ENCODE measurements around the gene DGKI.

DNA sequence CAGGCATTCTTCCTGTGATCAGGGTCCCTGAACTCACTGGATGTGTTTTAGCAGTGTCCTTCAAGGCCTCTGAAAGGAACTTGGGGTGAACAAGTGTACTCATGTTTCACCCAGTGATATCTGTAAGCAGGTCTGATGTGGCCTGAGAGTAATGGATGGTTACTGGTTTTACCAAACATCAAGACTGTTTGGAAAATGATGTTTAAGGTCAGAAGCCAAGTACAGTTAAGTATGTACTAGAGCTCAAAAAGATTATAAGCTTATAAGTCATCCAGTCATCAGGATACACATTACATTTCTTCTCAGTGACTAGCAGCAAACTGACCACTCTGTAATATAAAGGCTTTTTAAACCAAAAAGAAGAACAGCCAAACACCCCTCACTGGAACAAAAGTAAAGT lies 423.5 kb downstream of the DGKI start:
- TF ChIP-seq, protein P1, sequence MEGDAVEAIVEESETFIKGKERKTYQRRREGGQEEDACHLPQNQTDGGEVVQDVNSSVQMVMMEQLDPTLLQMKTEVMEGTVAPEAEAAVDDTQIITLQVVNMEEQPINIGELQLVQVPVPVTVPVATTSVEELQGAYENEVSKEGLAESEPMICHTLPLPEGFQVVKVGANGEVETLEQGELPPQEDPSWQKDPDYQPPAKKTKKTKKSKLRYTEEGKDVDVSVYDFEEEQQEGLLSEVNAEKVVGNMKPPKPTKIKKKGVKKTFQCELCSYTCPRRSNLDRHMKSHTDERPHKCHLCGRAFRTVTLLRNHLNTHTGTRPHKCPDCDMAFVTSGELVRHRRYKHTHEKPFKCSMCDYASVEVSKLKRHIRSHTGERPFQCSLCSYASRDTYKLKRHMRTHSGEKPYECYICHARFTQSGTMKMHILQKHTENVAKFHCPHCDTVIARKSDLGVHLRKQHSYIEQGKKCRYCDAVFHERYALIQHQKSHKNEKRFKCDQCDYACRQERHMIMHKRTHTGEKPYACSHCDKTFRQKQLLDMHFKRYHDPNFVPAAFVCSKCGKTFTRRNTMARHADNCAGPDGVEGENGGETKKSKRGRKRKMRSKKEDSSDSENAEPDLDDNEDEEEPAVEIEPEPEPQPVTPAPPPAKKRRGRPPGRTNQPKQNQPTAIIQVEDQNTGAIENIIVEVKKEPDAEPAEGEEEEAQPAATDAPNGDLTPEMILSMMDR (IDR thresholded peaks at IDR 0.05): no peak
- TF ChIP-seq EZH2 (IDR thresholded peaks at IDR 0.05; ENCODE audit: borderline replicate concordance, insufficient read depth, low read depth, low read length, poor library complexity, severe bottlenecking): no peak

Data from B cell (primary cell).